ENCODE measurements around the gene STXBP1. TPM values are rescaled to one million over a fixed set of nuclear protein-coding genes. Genes with fewer than 3 reads are reported as not detected.

Gene STXBP1
- total RNA-seq, 2 donors from 2014 or later: 11.4 to 28.0 TPM

- no peak for ATAC-seq
Observed at GRCh38 chr9:127726871-127727270, 114.8 kb downstream of the STXBP1 start.

GRCh38 chr9:127728808-127729207, 116.7 kb downstream of the STXBP1 start:
- Mint-ChIP-seq H3K36me3 (no peaks in the 10 kb centered on the region), H3K27ac (no peak overlapping the region), H3K9me3 (no peaks in the 10 kb centered on the region)
- no peak for DNase-seq (ENCODE audit: low spot score in 2 of 2)
- ATAC-seq: no peak

More at GRCh38 chr9:127726871-127727270, 114.8 kb downstream of the STXBP1 start:
- H3K27ac Mint-ChIP-seq: no peak overlapping the region
- no peaks in the 10 kb centered on the region for H3K9me3 Mint-ChIP-seq
- DNase-seq (ENCODE audit: low spot score in 2 of 2): no peak
- no peaks in the 10 kb centered on the region for H3K36me3 Mint-ChIP-seq

GRCh38 chr9:127729522-127730256, 117.6 kb downstream of the STXBP1 start:
- no peak for DNase-seq (ENCODE audit: low spot score in 2 of 2)
- Mint-ChIP-seq H3K9me3 (no peaks in the 10 kb centered on the region), H3K36me3 (no peaks in the 10 kb centered on the region), H3K27ac (no peak overlapping the region)
- no peak for ATAC-seq

GRCh38 chr9:127730262-127730661, 118.2 kb downstream of the STXBP1 start:
- no peak for ATAC-seq
- Mint-ChIP-seq H3K9me3 (no peaks in the 10 kb centered on the region), H3K27ac (peak overlapping the region in 1 of 2 donors; percentile 82), H3K36me3 (no peaks in the 10 kb centered on the region)
- no peak for DNase-seq (ENCODE audit: low spot score in 2 of 2)

GRCh38 chr9:127730799-127731410, 118.8 kb downstream of the STXBP1 start:
- DNase-seq (ENCODE audit: low spot score in 2 of 2) (no peak), ATAC-seq (no peak)
- no peaks in the 10 kb centered on the region for H3K36me3 Mint-ChIP-seq

GRCh38 chr9:127731938-127732337, 119.9 kb downstream of the STXBP1 start:
- Mint-ChIP-seq H3K9me3 (no peaks in the 10 kb centered on the region), H3K36me3 (no peaks in the 10 kb centered on the region), H3K27ac (peak overlapping the region in 1 of 2 donors; percentile 30)
- no peak for DNase-seq (ENCODE audit: low spot score in 2 of 2)
- ATAC-seq: no peak

More at GRCh38 chr9:127730799-127731410, 118.8 kb downstream of the STXBP1 start:
- H3K9me3 Mint-ChIP-seq: no peaks in the 10 kb centered on the region
- peak overlapping the region in 1 of 2 donors; percentile 82 for H3K27ac Mint-ChIP-seq

- Mint-ChIP-seq H3K36me3 (no peaks in the 10 kb centered on the region), H3K9me3 (no peaks in the 10 kb centered on the region), H3K27ac (no peak overlapping the region)
- ATAC-seq: no peak
- DNase-seq (ENCODE audit: low spot score in 2 of 2): no peak
Observed at GRCh38 chr9:127732444-127732843, 120.4 kb downstream of the STXBP1 start.

GRCh38 chr9:127733614-127734013, 121.5 kb downstream of the STXBP1 start:
- Mint-ChIP-seq H3K27ac (peak overlapping the region; percentile 65 to 86), H3K9me3 (no peaks in the 10 kb centered on the region), H3K36me3 (no peaks in the 10 kb centered on the region)
- no peak for ATAC-seq
- no peak for DNase-seq (ENCODE audit: low spot score in 2 of 2)

GRCh38 chr9:127734247-127734746, 122.2 kb downstream of the STXBP1 start:
- Mint-ChIP-seq H3K9me3 (no peaks in the 10 kb centered on the region), H3K27ac (peak overlapping the region; percentile 55 to 86), H3K36me3 (no peaks in the 10 kb centered on the region)
- DNase-seq (ENCODE audit: low spot score in 2 of 2): no peak
- no peak for ATAC-seq

GRCh38 chr9:127734747-127735529, 122.9 kb downstream of the STXBP1 start, which contains the start of gene TOR2A:
TOR2A (minus strand) TSS chr9:127735294; CDS start chr9:127735270, 24 bp downstream.
- ATAC-seq (peak; percentile 93 to 95), DNase-seq (ENCODE audit: low spot score in 2 of 2) (peak; percentile 96 to 99)
- Mint-ChIP-seq H3K36me3 (no peaks in the 10 kb centered on the region), H3K27ac (peak within 1 kb of the TSS; percentile 86 to 95), H3K9me3 (no peaks in the 10 kb centered on the region)

GRCh38 chr9:127735530-127736185, 123.6 kb downstream of the STXBP1 start:
- ATAC-seq (no peak), DNase-seq (ENCODE audit: low spot score in 2 of 2) (no peak)
- Mint-ChIP-seq H3K9me3 (no peaks in the 10 kb centered on the region), H3K27ac (peak overlapping the region; percentile 86 to 95), H3K36me3 (no peaks in the 10 kb centered on the region)

- DNase-seq (ENCODE audit: low spot score in 2 of 2): no peak
- no peaks in the 10 kb centered on the region for H3K9me3 Mint-ChIP-seq
- H3K27ac Mint-ChIP-seq: peak overlapping the region in 1 of 2 donors; percentile 22
- peaks cover 0 to 5% of the 10 kb centered on the region in 2 donors for H3K36me3 Mint-ChIP-seq
- no peak for ATAC-seq
Observed at GRCh38 chr9:127738666-127739065, 126.6 kb downstream of the STXBP1 start.

GRCh38 chr9:127739614-127740330, 127.7 kb downstream of the STXBP1 start:
- DNase-seq (ENCODE audit: low spot score in 2 of 2) (no peak), ATAC-seq (no peak)
- peaks cover 0 to 5% of the 10 kb centered on the region in 2 donors for H3K36me3 Mint-ChIP-seq
- peak overlapping the region in 1 of 2 donors; percentile 81 for H3K27ac Mint-ChIP-seq
- no peaks in the 10 kb centered on the region for H3K9me3 Mint-ChIP-seq

GRCh38 chr9:127741831-127742434, 129.9 kb downstream of the STXBP1 start:
- no peak overlapping the region for H3K27ac Mint-ChIP-seq
- peaks cover 2 to 5% of the 10 kb centered on the region in 2 donors for H3K36me3 Mint-ChIP-seq

More at GRCh38 chr9:127741831-127742434, 129.9 kb downstream of the STXBP1 start:
- DNase-seq (ENCODE audit: low spot score in 2 of 2): no peak
- no peaks in the 10 kb centered on the region for H3K9me3 Mint-ChIP-seq
- peak in 1 of 2 donors; percentile 15 for ATAC-seq

Data from activated naive CD4-positive, alpha-beta T cell treated with anti-CD3 and anti-CD28 coated beads, Interleukin-2, amount 50 U/mL, for 72 hours (primary cell).